ENCODE data around the gene FGD2. TPM values are rescaled to one million over a fixed set of nuclear protein-coding genes. Genes with fewer than 3 reads are reported as not detected.

FGD2 gene
- total RNA-seq, 4 donors from 2014 or later = 11.6 to 34.5 (median 22.5) TPM

GRCh38 chr6:37011656-37012378 lies 6.4 kb downstream of the FGD2 start:
- no peaks in the 10 kb centered on the region for H3K4me1 ChIP-seq
- H3K27me3 ChIP-seq = no peaks in the 10 kb centered on the region
- H3K27ac ChIP-seq = no peak overlapping the region
- H3K36me3 ChIP-seq = no peaks in the 10 kb centered on the region
- no peak overlapping the region for H3K4me3 ChIP-seq
- H3K9me3 ChIP-seq = no peaks in the 10 kb centered on the region
- 31 to 81% methylated on average over 1 to 3 of the region's 11 CpGs for WGBS, 2 donors (ENCODE audit: low coverage in 1 of 2)
- TF ChIP-seq POLR2A (IDR thresholded peaks at IDR 0.05) (no peak), EP300 (IDR thresholded peaks at IDR 0.05) (no peak), POLR2AphosphoS5 (IDR thresholded peaks at IDR 0.05) (no peak)
- TF ChIP-seq, protein P1, sequence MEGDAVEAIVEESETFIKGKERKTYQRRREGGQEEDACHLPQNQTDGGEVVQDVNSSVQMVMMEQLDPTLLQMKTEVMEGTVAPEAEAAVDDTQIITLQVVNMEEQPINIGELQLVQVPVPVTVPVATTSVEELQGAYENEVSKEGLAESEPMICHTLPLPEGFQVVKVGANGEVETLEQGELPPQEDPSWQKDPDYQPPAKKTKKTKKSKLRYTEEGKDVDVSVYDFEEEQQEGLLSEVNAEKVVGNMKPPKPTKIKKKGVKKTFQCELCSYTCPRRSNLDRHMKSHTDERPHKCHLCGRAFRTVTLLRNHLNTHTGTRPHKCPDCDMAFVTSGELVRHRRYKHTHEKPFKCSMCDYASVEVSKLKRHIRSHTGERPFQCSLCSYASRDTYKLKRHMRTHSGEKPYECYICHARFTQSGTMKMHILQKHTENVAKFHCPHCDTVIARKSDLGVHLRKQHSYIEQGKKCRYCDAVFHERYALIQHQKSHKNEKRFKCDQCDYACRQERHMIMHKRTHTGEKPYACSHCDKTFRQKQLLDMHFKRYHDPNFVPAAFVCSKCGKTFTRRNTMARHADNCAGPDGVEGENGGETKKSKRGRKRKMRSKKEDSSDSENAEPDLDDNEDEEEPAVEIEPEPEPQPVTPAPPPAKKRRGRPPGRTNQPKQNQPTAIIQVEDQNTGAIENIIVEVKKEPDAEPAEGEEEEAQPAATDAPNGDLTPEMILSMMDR (IDR thresholded peaks at IDR 0.05) = no peak
- no peak for ATAC-seq

DNA sequence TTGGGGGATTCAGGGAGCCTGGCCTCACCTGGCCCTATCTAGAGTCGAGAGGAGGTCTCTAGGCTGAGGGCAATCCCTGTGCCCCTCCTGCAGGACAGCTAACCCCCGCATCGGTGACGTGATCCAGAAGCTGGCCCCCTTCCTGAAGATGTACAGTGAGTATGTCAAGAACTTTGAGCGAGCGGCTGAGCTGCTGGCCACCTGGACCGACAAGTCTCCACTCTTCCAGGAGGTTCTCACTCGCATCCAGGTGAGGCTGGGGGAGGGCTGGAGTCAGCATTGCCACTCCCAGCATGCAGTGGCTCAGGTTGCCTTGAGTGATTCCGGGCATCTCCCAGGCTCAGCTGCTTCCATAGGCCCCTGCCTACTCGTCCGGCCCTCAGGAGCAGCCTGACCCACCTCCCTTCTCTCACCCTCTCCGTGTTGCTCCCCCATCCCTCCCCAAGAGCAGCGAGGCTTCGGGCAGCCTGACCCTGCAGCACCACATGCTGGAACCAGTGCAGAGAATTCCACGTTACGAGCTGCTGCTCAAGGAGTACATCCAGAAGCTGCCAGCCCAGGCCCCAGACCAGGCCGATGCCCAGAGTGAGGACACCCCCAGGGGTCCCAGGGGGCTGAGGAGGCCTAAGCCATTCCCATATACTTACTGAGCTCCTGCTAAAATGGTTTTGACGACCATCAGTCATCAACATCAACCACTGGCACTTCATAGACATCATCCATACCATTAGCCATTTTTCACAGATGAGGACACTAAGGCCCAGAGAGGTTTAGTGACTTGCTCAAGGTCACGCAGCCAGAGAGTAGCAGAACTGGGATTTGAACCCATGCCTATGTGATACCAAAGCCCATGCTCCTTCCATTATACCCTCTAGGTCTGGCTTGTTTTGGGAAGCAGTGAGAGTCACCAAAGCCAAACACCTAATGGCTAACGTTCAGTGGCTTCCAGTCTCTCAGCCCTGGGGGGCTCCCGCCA lies 8.3 kb downstream of the FGD2 start:
- H3K4me1 ChIP-seq = peaks cover 0 to 18% (median 0%) of the 10 kb centered on the region in 3 donors
- ATAC-seq = no peak
- whole genome bisulfite sequencing, 2 donors (ENCODE audit: low coverage in 1 of 2) = 74 to 85% methylated on average over 5 of the region's 21 CpGs

DNA sequence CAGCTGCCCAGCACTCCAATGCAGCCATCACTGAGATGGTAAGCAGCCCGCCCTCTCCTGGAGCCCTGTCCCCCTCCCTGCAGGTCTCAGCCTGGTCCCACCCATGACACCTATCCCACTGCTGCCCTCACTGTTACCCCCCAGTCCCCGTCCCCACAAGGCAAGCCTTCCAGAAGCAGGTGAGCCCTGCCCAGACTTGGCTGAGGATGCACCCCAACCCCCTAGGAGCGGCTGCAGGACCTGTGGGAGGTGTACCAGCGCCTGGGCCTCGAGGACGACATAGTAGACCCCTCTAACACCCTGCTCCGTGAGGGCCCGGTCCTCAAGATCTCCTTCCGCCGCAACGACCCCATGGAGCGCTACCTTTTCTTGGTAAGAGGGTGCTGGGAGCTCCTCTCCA lies 9.2 kb downstream of the FGD2 start:
- no peak for ATAC-seq
- TF ChIP-seq POLR2AphosphoS5 (IDR thresholded peaks at IDR 0.05) (no peak), EP300 (IDR thresholded peaks at IDR 0.05) (no peak), POLR2A (IDR thresholded peaks at IDR 0.05) (no peak)
- TF ChIP-seq, protein P1 (IDR thresholded peaks at IDR 0.05) = no peak
- Histone ChIP-seq H3K9me3 (no peaks in the 10 kb centered on the region), H3K27ac (no peak overlapping the region), H3K36me3 (no peaks in the 10 kb centered on the region), H3K27me3 (no peaks in the 10 kb centered on the region), H3K4me1 (peaks cover 0 to 27% (median 0%) of the 10 kb centered on the region in 3 donors), H3K4me3 (no peak overlapping the region)
- WGBS, 2 donors (ENCODE audit: low coverage in 1 of 2) = no CpG with 5 or more reads among the region's 12 CpGs

More for the DNA sequence above, 8.3 kb downstream of the FGD2 start:
- Histone ChIP-seq H3K27me3 (no peaks in the 10 kb centered on the region), H3K9me3 (no peaks in the 10 kb centered on the region), H3K36me3 (no peaks in the 10 kb centered on the region), H3K4me3 (no peak overlapping the region), H3K27ac (no peak overlapping the region)
- TF ChIP-seq, protein P1 (IDR thresholded peaks at IDR 0.05) = no peak
- no peak for TF ChIP-seq POLR2A (IDR thresholded peaks at IDR 0.05)
- no peak for TF ChIP-seq POLR2AphosphoS5 (IDR thresholded peaks at IDR 0.05)
- TF ChIP-seq EP300 (IDR thresholded peaks at IDR 0.05) = no peak

DNA sequence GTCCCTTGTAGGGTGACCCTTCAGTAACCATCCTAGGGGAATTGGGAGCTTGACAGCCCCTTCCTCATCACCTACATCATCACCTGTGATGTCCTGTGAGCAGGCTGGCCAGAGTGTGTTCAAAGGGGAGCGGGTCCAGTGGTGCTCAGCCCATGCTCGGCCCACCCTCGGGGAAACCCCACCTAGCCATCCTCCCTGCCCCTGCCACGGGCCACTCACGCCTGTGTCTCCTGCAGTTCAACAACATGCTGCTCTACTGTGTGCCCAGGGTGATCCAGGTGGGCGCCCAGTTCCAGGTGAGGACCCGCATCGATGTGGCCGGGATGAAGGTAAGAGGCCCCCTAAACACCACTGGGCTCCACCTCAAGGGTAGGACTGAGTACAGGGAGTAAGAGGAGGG lies 10.1 kb downstream of the FGD2 start:
- no peak for TF ChIP-seq EP300 (IDR thresholded peaks at IDR 0.05)
- TF ChIP-seq POLR2AphosphoS5 (IDR thresholded peaks at IDR 0.05) = no peak
- TF ChIP-seq, protein P1 (IDR thresholded peaks at IDR 0.05) = no peak
- no peak for TF ChIP-seq POLR2A (IDR thresholded peaks at IDR 0.05)
- no peak overlapping the region for H3K4me3 ChIP-seq
- no peaks in the 10 kb centered on the region for H3K27me3 ChIP-seq
- H3K4me1 ChIP-seq = peaks cover 0 to 33% (median 0%) of the 10 kb centered on the region in 3 donors
- WGBS, 2 donors (ENCODE audit: low coverage in 1 of 2) = 100% methylated on average over 1 of the region's 9 CpGs; no CpG with 5 or more reads in 1 of the 2 donors
- H3K36me3 ChIP-seq = no peaks in the 10 kb centered on the region
- ATAC-seq = no peak
- H3K27ac ChIP-seq = no peak overlapping the region
- no peaks in the 10 kb centered on the region for H3K9me3 ChIP-seq
